Gastrocnemius medialis (tissue), 4 donors: ENCODE results near the gene ASB6. TPM values are rescaled to one million over a fixed set of nuclear protein-coding genes. Genes with fewer than 3 reads are reported as not detected.

ENCODE experiments used
- ATAC-seq, 2 donors: fragments of 150-250 bp; one replicate each; pipeline ENCODE4 v1.9.1; 2016
- DNase-seq, 2 donors: peaks; one replicate each; pipeline ENCODE4 v3.0.0-alpha.2; 2019
- H3K27ac ChIP-seq, 4 donors: fragments of 200-600 bp; sonication (generic); 1 replicate in 1 of 4; 2 replicates in 3 of 4; pipeline ENCODE4 v1.5.1; 2016 to 2018; ENCODE audit warnings: mild to moderate bottlenecking in 2 of 4, moderate library complexity in 1 of 4
- H3K27me3 ChIP-seq, 3 donors: fragments of 200-600 bp; sonication (generic) in 2 of 3; 1 replicate in 1 of 3; 2 replicates in 2 of 3; pipeline versions ENCODE4 v1.5.1 to v1.6.0; 2016 to 2019; ENCODE audit warnings: mild to moderate bottlenecking in 1 of 3, moderate library complexity in 1 of 3
- H3K36me3 ChIP-seq, 2 donors: fragments of 200-600 bp; sonication (generic) in 1 of 2; one replicate each; pipeline ENCODE4 v1.5.1; 2017 to 2018
- H3K4me1 ChIP-seq, 2 donors: fragments of 200-600 bp; sonication (generic) in 1 of 2; one replicate each; pipeline ENCODE4 v1.5.1; 2016 to 2017; ENCODE audit warnings: mild to moderate bottlenecking in 2 of 2
- H3K4me3 ChIP-seq, 4 donors: fragments of 200-600 bp; sonication (generic) in 3 of 4; 1 replicate in 1 of 4; 2 replicates in 3 of 4; pipeline ENCODE4 v1.5.1; 2016 to 2019; ENCODE audit warnings: mild to moderate bottlenecking in 2 of 4
- H3K9me3 ChIP-seq, 3 donors: fragments of 200-600 bp; sonication (generic) in 2 of 3; 1 replicate in 1 of 3; 2 replicates in 2 of 3; pipeline ENCODE4 v1.5.1; 2016 to 2019
- CTCF ChIP-seq, 5 experiments: fragments of 450-650 bp in 3 of 5; fragments of 200-600 bp in 2 of 5; sonication (generic) in 2 of 5; IDR thresholded peaks in 4 of 5; conservative IDR thresholded peaks in 1 of 5; 1 replicate in 4 of 5; 2 replicates in 1 of 5; pipeline ENCODE4 v1.5.1; 2016 to 2019; ENCODE audit warnings: antibody characterized with exemption in 5 of 5, mild to moderate bottlenecking in 3 of 5, moderate library complexity in 3 of 5
- POLR2A ChIP-seq, 2 donors: fragments of 450-650 bp; IDR thresholded peaks; one replicate each; pipeline ENCODE4 v1.6.1; 2017; ENCODE audit warnings: antibody characterized with exemption in 2 of 2, mild to moderate bottlenecking in 2 of 2, moderate library complexity in 2 of 2
- in situ Hi-C, 4 donors: fragments of 200-750 bp; cut with MboI; loops; one replicate each; pipeline versions ENCODE4 v1.15.0 to v1.8.0; 2017; ENCODE audit warnings: low sequenced_read_pairs in 4 of 4
- intact Hi-C: fragments of 100-400 bp; cut with DNase I; formaldehyde crosslinking; loops from one replicate; pipeline ENCODE4 v1.15.1; 2023; ENCODE audit warnings: low total_unique reads
- total RNA-seq, 4 donors: library from RNA; depleted of rRNA; stranded (reverse); fragments of >200 nt; gene quantifications; one replicate each; pipeline versions ENCODE4 v1.1.0 to v1.2.3, GENCODE V29; 2016

Gene ASB6
- total RNA-seq, 4 donors from 2014 or later: 14.4 to 24.0 (median 19.4) TPM

- H3K4me1 ChIP-seq: no peaks in the 10 kb centered on the region
- no peak overlapping the region for H3K4me3 ChIP-seq
- no peak for TF ChIP-seq CTCF (IDR thresholded peaks at IDR 0.05 in 4 of 5, conservative IDR thresholded peaks at IDR 0.05 in 1 of 5)
- no peak for TF ChIP-seq POLR2A (IDR thresholded peaks at IDR 0.05)
- H3K27ac ChIP-seq: no peak overlapping the region
- ATAC-seq (no peak), DNase-seq (no peak)
- no peaks in the 10 kb centered on the region for H3K36me3 ChIP-seq
- H3K9me3 ChIP-seq: no peaks in the 10 kb centered on the region
- H3K27me3 ChIP-seq: peaks cover 9 to 26% (median 11%) of the 10 kb centered on the region in 3 donors
- in situ Hi-C loops: no loop called here
- intact Hi-C loops: no loop called here
These were observed 19.1 kb upstream of the ASB6 start for GRCh38 chr9:129661029-129661428.

GRCh38 chr9:129656795-129657390 is 14.9 kb upstream of the ASB6 start:
- H3K4me3 ChIP-seq: no peak overlapping the region
- DNase-seq: no peak
- H3K4me1 ChIP-seq: no peaks in the 10 kb centered on the region
- peaks cover 0 to 8% (median 0%) of the 10 kb centered on the region in 3 donors for H3K27me3 ChIP-seq
- TF ChIP-seq CTCF (IDR thresholded peaks at IDR 0.05 in 4 of 5, conservative IDR thresholded peaks at IDR 0.05 in 1 of 5) (no peak), POLR2A (IDR thresholded peaks at IDR 0.05) (no peak)
- in situ Hi-C loops (loop anchor here in 2 of 4 donors (5.0 to 10.0 kb wide), 2 partner anchors 125 to 128 kb away; no protein-coding TSS in a partner anchor), intact Hi-C loops (no loop called here)
- ATAC-seq: no peak
- no peak overlapping the region for H3K27ac ChIP-seq
- H3K9me3 ChIP-seq: no peaks in the 10 kb centered on the region
- no peaks in the 10 kb centered on the region for H3K36me3 ChIP-seq

GRCh38 chr9:129655696-129656095 is 13.7 kb upstream of the ASB6 start:
- in situ Hi-C loops: loop anchor here in 2 of 4 donors (5.0 to 10.0 kb wide), 2 partner anchors 127 to 129 kb away; no protein-coding TSS in a partner anchor
- no peak for TF ChIP-seq CTCF (IDR thresholded peaks at IDR 0.05 in 4 of 5, conservative IDR thresholded peaks at IDR 0.05 in 1 of 5)
- TF ChIP-seq POLR2A (IDR thresholded peaks at IDR 0.05): no peak
- Histone ChIP-seq H3K36me3 (no peaks in the 10 kb centered on the region), H3K4me1 (no peaks in the 10 kb centered on the region), H3K9me3 (no peaks in the 10 kb centered on the region), H3K27ac (no peak overlapping the region), H3K27me3 (no peaks in the 10 kb centered on the region), H3K4me3 (no peak overlapping the region)
- no peak for ATAC-seq
- intact Hi-C loops: no loop called here
- DNase-seq: no peak

- DNase-seq (no peak), ATAC-seq (no peak)
- no peak overlapping the region for H3K27ac ChIP-seq
- intact Hi-C loops (no loop called here), in situ Hi-C loops (loop anchor here in 2 of 4 donors (5.0 to 10.0 kb wide), 2 partner anchors 127 to 130 kb away; no protein-coding TSS in a partner anchor)
- H3K9me3 ChIP-seq: no peaks in the 10 kb centered on the region
- H3K27me3 ChIP-seq: no peaks in the 10 kb centered on the region
- H3K36me3 ChIP-seq: no peaks in the 10 kb centered on the region
- no peak for TF ChIP-seq POLR2A (IDR thresholded peaks at IDR 0.05)
- TF ChIP-seq CTCF (IDR thresholded peaks at IDR 0.05 in 4 of 5, conservative IDR thresholded peaks at IDR 0.05 in 1 of 5): no peak
- H3K4me1 ChIP-seq: no peaks in the 10 kb centered on the region
- H3K4me3 ChIP-seq: no peak overlapping the region
These were observed 13.2 kb upstream of the ASB6 start for GRCh38 chr9:129655154-129655553.
